ENCODE results near the gene IFI27L2.

The IFI27L2 gene

GRCh38 chr14:94129111-94129757 lies at the start of gene IFI27L2:
TSS of gene IFI27L2 (minus strand) at chr14:94129604. CDS start at chr14:94129564, 40 bp downstream.
- peak; percentile 81 for DNase-seq (ENCODE audit: low read depth)

GRCh38 chr14:94177806-94178205 lies 48.4 kb upstream of the IFI27L2 start:
- TF ChIP-seq CTCF (conservative IDR thresholded peaks at IDR 0.05; ENCODE audit: low read length): no peak
- no peak for DNase-seq (ENCODE audit: low read depth)
- no peak overlapping the region for H3K4me3 ChIP-seq (ENCODE audit: low read length)

More at GRCh38 chr14:94129111-94129757, at the start of gene IFI27L2:
- TF ChIP-seq CTCF (conservative IDR thresholded peaks at IDR 0.05; ENCODE audit: low read length): peak; percentile 40
- peak within 1 kb of the TSS; percentile 78 for H3K4me3 ChIP-seq (ENCODE audit: low read length)

GRCh38 chr14:94176808-94177207 lies 47.4 kb upstream of the IFI27L2 start:
- TF ChIP-seq CTCF (conservative IDR thresholded peaks at IDR 0.05; ENCODE audit: low read length): no peak
- no peak overlapping the region for H3K4me3 ChIP-seq (ENCODE audit: low read length)
- DNase-seq (ENCODE audit: low read depth): no peak

- DNase-seq (ENCODE audit: low read depth): no peak
- H3K4me3 ChIP-seq (ENCODE audit: low read length): no peak overlapping the region
- no peak for TF ChIP-seq CTCF (conservative IDR thresholded peaks at IDR 0.05; ENCODE audit: low read length)
Measured at GRCh38 chr14:94175747-94176146, 46.3 kb upstream of the IFI27L2 start.

- no peak for TF ChIP-seq CTCF (conservative IDR thresholded peaks at IDR 0.05; ENCODE audit: low read length)
- no peak for DNase-seq (ENCODE audit: low read depth)
- H3K4me3 ChIP-seq (ENCODE audit: low read length): peak overlapping the region; percentile 27
Measured at GRCh38 chr14:94175011-94175745, 45.8 kb upstream of the IFI27L2 start.

- DNase-seq (ENCODE audit: low read depth): no peak
- TF ChIP-seq CTCF (conservative IDR thresholded peaks at IDR 0.05; ENCODE audit: low read length): no peak
- H3K4me3 ChIP-seq (ENCODE audit: low read length): peak overlapping the region; percentile 56
Measured at GRCh38 chr14:94174604-94175010, 45.2 kb upstream of the IFI27L2 start.

Measured in AG10803 (cell line).